KBM-7 (cell line): ENCODE data around the gene ETV1.

Source experiments
- DNase-seq: peaks from one replicate; pipeline ENCODE4 v3.0.0-alpha.2; 2015
- in situ Hi-C: fragments of 300-500 bp; cut with MboI; formaldehyde crosslinking; loops from 2 replicates; pipeline ENCODE4 v1.14.3; 2020; ENCODE audit warnings: low sequenced_read_pairs, low pct_unique_long_range_greater_than_20kb, mixed read lengths

ETV1 gene

DNA sequence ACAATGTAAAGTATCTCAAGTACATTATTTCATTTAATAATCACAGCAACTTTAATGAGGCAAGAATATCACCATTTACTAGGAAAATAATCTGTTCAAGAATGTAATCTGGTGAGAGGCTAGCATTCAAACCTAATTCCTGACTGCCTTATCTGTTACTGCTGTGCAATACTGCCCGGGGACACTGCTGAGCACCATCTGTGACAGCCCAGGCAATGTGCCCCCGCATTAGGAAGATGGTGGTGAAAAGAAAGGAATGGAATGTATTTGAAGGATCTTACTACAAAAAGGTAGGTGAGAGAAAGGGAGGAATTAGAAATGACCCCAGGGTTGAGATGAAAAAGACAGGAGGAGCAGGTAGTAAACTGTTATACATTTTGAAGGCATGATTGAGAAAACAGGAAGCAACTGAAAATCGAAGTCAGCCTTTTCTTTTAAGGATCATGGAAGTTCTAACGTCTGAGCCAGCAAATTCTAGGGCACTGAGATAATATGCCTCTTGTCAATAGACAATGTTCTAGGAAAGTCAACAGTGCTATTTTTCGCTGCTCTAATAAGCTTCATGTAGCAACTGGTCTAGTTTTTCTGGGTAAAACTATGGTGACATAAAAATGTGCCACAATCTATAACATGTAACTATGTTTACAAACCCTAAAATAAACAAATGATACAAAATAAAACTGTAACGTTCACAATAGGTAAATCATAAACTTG lies 90.4 kb downstream of the ETV1 start:
- DNase-seq, result no peak
- in situ Hi-C loops, result no loop called here

DNA sequence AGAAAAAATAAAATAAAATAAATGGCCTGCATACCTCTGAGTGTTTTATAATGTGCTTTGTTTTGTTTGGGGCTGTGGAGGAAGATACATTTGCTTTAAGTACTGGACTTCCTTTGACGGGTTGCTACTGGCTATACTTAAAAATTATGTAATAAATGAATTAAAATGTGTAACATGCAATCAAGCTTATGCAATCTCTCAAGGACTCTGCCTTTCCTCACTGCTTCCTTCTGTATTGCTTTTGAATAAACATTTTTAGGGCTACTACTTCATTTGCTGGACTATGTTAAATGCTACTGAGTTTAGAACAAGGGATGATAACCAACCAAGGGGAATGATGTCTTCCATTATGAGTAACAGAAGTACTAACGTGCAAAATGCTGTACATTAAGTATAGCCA lies 91.6 kb downstream of the ETV1 start:
- DNase-seq, result no peak
- in situ Hi-C loops, result no loop called here

DNA sequence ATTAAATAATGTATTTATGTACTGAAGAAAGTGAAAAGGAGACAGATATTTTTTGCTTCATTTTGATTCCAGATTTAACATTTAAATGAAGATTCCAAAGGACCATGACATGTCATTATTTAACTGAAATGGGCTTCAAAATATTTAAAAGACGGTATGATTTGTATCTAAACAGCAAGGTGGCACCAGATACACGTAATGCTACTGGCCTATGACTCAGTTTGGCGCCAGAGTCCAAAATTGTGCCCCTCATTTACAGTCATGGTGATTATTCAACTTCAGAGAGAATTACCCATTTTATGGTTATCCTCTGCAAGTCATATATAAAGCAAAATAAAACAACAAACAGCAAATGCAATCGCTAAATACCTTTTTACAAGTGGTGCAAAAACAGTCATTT lies 94.5 kb downstream of the ETV1 start:
- no peak for DNase-seq
- in situ Hi-C loops, result no loop called here

DNA sequence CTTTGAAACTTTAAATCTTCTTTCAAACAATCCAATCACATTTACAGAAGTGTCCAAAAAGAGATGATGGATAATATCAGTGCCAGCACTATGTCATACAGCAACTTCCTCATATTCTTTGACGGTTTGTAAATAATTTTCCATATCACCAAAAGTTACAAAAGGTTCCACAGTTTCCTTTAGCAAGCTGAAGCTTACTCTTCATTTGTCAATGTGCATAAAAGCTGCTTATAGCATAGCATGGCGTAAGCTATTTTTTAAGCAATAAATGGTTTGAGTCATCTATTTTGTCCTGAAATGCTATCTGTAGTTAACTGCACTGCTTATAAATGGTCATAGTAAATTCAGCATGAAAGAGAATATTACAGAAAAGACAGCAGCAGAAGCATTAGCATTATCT lies 95.1 kb downstream of the ETV1 start:
- in situ Hi-C loops, result no loop called here
- DNase-seq, result peak; percentile 4

DNA sequence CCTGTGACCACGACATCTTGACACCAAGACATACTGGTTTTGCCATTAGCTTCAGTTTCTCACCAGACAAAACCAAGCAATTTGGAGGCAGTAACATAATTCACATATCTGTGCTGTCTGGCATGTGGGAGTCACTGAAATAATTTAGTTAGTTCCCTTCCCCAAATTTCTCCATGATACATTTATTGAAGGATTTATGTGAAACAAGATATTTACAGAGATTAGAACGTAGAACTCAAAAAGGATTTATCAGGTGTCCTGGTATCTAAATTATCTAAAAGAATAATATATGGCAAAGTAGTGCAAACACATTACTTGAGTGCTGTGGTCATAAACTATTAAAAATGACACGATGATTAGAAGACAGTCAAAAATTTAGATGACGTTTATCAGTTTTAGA lies 98.7 kb downstream of the ETV1 start:
- no peak for DNase-seq
- in situ Hi-C loops, result no loop called here

DNA sequence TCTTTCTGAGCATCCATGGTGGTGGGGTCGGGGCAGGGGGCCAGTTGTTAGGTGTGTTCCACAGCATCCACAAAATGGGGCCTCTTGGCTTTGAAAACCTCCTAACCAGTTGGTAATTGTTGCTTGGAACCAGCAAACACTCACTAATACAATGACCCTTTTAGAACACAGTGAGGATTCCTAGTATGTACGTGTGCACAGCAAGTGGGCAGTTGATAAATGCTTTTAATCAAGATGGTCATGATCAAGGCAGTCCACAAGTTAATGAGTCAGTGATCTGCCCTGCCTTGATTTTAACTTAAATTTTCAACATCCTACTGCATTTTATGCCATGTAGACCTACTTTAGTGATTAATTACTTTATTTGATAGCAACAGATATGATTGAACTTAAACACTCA lies 103.1 kb downstream of the ETV1 start:
- in situ Hi-C loops, result no loop called here
- DNase-seq, result no peak

DNA sequence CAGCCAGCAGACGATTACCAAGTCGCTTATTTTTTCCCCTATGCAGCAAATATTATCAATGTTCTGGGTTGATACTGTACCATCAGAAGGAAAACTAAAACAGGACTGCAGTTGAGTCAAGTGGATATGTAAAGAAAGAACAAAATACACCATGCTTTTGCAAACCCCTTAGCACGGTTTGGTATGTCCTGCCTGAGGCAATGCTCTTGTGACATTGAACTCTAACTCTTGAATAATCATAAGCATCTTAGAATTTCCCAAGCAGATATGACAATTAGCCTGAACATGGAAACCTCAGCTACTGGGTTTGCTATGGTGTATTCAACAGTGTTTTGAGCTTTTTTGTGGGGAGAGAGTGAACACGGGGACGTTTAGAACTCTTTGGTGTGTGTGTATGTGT lies 107.4 kb downstream of the ETV1 start:
- in situ Hi-C loops, result no loop called here
- DNase-seq, result no peak

DNA sequence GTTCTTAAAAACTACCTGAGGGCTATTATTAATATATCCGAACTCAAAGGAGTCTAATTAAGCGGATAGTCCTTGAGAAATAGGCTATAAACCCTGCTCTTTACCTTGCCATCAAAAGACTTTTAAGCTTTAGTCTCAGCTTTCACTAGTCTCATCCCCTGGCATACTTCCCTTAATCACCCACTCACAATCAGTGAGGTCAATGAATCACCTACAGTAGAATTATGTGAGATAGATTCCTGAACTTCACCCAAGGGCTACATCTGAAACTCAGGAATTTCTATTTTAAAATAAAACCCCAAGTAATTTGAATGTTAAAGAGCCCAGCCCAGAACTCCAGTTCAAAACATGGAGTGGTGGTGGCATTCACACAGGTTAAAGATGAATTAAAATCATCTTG lies 108.7 kb downstream of the ETV1 start:
- DNase-seq, result no peak
- in situ Hi-C loops, result no loop called here

DNA sequence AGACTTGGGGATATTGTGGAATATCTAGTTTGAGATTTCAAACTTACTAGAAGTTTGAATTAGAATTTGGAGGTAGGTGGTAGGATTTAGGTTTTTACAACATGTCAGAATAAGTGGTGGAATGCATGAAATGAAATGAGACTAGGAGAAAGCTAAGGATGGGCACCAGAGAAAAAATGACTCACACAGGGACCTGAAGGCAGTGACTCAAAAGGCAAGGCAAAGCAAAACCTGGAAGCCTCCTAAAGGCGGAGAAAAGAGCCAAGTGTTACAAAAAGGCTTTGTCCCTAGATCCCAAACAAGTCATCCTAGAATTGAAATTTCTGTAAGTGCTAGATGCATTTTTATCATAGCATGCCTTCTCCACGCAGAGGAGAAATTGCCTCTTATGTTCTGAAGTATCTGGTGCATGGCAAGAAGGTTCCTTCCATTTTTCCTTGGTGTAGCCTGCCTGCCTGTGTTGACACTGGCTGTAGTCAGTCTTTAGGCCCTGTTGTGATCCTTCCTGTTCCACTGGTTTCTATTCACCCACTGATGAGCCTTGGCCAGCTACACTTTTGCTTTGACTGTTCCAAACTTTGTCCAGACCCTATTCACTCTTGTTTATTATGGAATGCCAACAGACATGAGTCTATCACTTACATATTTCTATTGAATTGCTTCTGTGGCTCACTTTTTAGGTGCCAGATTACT lies 109.3 kb downstream of the ETV1 start:
- no peak for DNase-seq
- in situ Hi-C loops, result no loop called here

DNA sequence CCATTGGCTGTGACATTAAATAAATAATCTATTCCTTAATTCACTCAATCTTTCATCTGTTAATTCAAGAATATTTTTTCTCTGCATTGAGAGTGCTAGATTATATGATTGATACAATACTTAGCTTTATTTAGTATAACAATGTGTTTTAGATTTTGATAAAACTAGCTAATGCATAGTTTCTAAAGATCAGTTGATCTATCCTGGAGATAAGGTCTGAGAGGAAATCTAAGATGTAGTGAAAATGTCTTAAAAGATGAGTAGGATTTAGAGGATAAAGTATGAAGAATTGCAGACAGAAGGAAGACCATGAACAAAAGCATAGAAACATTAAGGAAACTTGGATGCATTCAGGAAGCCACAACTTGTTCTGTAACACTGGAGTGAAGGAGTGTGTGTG lies 110.3 kb downstream of the ETV1 start:
- in situ Hi-C loops, result no loop called here

DNA sequence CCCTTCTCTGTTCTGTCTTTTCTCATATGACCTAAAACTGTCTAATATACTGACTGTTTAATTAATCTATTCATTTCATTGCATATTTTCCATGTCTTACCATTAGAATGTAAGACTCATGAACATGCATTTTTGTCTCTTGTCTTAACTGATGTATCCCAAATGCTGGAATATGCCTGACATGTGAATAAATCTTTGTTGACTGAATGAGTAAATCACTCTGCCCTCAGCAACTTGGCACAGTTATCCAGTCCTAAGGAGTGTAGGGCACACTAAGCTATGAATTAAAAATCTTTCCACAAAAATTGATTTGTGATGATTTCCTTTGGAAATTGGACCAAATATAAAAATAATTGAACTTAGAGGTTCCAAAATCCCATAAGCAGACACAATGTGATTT lies 111.3 kb downstream of the ETV1 start:
- DNase-seq, result no peak
- in situ Hi-C loops, result no loop called here

More for the DNA sequence above, 110.3 kb downstream of the ETV1 start:
- no peak for DNase-seq

DNA sequence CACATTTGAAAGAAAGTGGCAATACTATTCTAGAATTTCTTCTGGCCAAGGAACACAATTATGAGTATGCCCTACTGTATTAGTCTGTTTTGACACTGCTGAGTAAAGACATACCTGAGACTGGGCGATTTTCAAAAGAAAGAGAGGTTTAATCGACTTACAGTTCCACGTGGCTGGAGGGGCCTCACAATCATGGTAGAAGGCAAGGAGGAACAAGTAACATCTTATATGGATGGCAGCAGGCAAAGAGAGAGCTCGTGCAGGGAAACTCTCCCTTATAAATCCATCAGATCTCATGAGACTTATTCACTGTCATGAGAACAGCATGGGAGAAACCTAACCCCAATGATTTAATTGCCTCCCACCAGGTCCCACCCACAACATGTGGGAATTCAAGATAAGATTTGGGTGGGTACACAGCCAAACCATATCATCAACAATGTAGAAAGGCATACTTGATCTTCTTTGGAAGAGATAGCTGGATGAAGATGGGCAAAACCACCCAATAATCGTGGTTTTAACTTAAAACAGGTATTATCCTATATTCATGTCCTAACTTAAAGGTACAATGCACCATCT lies 113.9 kb downstream of the ETV1 start:
- in situ Hi-C loops, result no loop called here
- no peak for DNase-seq

DNA sequence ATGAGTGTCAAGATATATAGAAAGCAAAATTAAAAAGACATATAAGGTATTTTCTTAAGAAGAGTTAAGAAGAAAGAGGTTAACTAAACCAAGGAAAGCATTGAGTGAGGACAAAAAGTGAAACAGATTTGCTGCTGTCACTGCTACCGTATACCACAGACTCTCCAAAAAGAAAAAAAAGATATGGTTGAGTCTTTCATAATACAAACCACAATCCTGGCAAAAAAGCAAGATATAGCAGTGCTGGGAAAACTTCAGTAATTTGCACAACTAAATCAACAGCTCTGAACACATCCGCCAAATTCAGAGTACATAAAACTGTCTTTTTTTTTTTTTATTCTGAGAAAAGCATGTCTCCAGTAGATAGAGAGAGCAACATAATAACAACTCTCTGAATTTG lies 114.7 kb downstream of the ETV1 start:
- no peak for DNase-seq
- in situ Hi-C loops, result no loop called here

DNA sequence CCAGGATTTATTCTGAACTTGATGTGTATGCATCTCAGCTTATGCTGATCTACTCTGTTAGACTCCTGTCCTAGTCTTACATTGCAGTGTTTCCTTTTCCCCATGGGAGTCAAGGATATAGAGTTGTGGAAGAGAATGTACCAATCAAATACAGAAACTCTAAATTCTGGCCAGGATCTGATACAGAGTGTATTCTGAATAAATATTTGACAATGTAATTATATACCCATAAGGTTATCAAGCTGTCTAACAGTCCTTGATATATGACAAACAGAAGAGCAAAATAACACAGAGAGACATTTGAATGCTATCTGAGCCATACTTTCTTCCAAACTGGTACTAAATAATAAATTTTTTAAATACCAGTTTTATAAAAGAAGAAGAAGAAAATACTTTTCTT lies 116.8 kb downstream of the ETV1 start:
- DNase-seq, result no peak
- in situ Hi-C loops, result no loop called here

DNA sequence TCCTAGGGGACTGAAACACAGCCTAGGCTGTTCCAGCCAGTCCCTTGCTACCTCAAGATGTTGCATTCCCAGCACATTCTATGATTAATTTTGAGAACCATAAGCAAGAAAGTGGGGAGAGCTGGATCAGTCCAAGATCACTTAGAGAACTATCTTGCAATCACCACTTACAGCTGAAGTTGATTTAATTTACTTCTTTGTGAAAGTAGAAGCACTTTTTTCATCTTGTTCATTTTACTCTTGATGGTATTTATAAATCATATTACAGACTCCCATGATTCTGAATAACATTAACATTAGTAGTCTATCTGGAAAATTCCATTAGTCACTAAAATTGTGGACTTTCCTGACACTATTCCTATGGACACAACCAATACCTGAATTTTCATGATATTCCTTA lies 118.5 kb downstream of the ETV1 start:
- no peak for DNase-seq
- in situ Hi-C loops, result no loop called here

DNA sequence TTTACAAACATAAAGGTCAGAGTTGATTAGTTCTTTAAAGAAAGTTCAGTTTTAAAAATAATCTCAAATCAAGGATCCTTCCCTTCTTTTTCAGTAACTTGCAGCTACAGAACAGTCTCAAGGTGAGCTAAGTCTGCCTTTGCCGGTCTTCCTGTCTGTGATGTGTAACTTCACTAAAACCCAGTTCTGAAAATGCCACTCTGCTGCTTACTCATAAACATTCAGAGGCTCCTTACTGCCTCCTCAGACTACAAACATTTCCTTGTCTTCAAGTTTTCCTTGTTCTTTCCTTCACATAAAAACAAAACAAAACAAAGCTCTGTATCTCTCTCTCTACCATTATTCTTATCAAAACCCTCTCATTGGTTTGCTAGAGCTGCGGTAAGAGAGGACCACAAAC lies 128.7 kb downstream of the ETV1 start:
- in situ Hi-C loops, result no loop called here
- DNase-seq, result no peak

DNA sequence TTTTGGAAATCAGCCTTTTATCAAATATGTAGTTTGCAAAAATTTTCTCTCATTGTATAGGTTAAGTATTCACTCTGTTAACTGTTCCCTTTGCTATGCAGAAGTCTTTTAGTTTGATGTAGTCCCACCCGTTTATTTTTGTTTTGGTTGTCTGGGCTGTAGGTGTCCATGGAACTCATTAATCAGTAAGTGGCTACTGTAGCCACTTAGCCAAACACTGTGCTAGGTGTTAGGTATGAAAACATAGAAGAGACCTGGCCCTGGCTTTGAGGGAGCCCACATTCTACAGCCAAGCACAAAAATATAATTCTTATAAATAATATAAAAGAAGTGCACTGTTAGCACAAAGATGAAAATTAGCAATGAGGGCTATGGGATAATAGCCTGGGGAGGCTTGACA lies 133.5 kb downstream of the ETV1 start:
- no peak for DNase-seq
- in situ Hi-C loops, result no loop called here

DNA sequence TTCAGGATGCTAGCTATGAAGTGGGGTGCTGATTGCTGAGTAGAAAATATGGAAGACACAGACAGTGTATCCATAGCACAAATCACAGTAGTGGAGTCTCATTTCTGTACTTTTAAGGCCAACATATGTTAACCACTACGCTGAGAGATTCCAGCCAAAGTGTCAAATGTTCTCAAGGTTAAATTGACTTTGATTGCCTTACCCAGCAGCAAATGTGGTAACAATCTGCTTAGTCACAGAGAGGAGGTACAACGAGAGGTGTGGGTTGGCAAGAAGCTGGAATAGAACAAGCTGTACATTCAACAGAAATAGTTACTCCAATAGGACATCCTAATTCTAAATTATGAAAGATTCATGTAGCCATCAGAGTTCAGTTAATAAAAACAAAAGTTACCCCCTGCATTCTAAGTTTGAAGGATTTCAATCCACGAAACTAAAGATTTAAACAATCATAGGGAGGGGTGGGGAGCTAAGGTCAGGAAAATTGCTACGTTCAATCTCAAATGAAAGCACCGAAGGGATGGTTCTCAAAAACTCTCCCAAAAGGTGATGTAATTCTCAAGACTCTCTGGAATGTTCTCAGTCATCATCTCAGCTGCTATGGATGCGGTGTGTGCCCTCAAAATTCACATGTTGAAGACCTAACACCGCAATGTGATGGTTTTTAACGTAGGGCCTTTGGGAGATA lies 137.0 kb downstream of the ETV1 start:
- in situ Hi-C loops, result no loop called here
- no peak for DNase-seq

DNA sequence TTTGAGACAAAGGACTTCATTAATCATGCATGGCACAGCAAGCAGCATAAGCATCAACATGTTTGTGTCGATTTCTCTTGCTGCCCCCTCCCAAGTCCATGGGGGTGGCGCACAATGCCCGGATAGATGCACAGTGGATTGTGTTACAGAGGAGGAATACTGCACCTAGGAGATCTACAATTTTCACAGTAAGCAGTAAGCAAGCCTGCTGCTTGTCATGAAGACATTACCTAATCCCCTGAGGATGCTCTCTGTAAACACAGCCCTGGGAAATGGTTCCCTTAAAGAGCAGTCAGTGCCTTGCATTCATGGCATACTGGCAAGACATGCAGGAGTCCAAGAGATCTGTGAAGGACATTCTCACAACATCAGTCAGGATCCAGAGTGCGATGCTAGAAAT lies 137.7 kb downstream of the ETV1 start:
- no peak for DNase-seq
- in situ Hi-C loops, result no loop called here

DNA sequence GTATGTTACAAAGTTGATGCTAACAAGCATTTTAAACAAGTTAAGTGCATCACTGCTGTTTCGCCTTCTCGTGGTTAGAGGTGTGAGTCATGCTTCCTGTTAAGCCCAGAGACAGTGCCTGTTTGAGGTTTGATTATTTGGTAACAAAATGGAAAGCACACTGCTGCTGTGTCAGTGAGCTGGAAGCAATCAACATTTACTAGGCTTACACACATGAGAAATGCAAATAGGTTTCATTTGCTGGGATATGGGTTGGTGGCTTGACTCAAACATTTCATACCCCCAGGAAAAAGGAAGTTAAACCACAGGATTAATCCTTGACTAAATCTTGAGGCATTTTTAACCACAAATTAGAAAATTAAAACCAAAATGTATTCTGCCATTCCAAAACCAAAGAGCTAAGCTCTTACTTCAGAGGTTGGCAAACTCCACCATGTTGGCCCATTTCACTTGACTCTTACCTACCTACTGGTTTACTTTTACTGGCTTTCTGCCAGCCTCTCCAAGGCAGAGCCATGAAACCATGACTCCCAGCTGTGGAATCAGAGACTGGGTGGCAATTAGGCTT lies 139.2 kb downstream of the ETV1 start:
- in situ Hi-C loops, result no loop called here
- DNase-seq, result peak; percentile 87
